ENCODE measurements around the gene OGFOD1.
A peak's percentile ranks its signal among the peaks of the same experiment; 100 is the strongest.
"Not testable (repeated sequence)": the region's sequence is repeated elsewhere in the genome, so short reads cannot be mapped to it uniquely, and the experiment has no call there.

Gene OGFOD1

GRCh38 chr16:56481468-56482122 is 30.2 kb downstream of the OGFOD1 start:
- peak; percentile 4 for DNase-seq

DNA sequence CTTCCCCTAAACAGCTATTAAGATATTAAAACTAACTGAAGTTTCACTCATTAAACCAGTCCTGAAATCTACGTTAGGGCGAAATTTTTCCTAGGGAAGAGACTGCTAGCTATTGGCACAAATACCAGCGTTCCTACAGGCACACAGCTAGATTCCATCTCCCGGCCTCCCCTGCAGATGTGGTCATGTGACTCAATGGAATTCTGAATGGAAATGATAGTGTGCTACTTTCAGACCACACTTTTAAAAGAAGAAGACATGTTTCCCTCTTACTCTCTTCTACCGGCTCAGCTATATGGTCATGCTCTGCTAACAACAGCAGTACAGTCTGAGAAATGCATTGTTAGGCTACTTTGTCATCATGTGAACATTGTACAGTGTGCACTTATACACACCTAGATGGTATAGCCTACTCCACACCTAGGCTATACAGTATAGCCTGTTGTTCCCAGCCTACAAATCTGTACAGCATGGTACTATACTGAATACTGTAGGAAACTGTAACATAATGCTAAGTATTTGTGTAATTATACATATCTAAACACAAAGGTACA is 31.4 kb downstream of the OGFOD1 start:
- DNase-seq: no peak

DNA sequence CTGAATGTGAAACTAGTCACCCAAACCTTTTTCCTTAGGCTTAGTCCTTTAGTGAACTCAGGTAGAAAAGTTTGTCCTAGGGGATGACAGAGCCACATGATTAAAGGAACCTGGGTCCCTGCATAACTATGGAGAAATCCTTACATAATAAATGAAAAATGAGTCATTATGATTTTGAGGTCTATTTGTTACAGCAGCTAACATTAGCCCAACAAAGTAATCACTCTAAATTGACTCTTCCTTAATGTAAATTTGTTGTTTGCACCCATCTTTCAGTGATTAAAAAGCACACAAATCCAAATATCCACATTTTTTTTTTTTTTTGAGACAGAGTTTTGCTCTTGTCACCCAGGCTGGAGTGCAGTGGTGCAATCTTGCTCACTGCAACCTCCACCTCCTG is 32.0 kb downstream of the OGFOD1 start:
- DNase-seq: no peak

GRCh38 chr16:56488035-56488434 is 36.7 kb downstream of the OGFOD1 start:
- no peak for DNase-seq

DNA sequence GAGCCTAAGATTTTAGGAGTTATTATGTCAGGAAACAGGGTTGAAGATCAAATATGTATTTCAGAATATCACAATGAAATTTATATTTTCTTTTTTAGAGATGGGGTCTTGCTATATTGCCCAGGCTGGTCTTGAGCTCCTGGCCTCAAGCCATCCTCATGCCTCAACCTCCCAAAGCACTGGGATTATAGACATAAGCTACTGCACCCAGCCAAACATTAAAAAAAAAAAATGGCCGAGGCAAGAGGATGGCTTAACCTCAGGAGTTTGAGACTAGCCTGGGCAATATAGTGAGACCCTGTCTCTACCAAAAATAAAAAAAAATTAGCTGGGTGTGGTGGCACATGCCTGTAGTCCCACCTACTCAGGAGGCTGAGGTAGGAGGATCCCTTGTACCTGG is 37.5 kb downstream of the OGFOD1 start:
- not testable (repeated sequence) for DNase-seq

- DNase-seq: no peak
Measured at GRCh38 chr16:56491657-56492261, 40.4 kb downstream of the OGFOD1 start.

GRCh38 chr16:56493126-56493525 is 41.8 kb downstream of the OGFOD1 start:
- DNase-seq: peak; percentile 12

GRCh38 chr16:56493815-56494214 is 42.5 kb downstream of the OGFOD1 start:
- no peak for DNase-seq

DNA sequence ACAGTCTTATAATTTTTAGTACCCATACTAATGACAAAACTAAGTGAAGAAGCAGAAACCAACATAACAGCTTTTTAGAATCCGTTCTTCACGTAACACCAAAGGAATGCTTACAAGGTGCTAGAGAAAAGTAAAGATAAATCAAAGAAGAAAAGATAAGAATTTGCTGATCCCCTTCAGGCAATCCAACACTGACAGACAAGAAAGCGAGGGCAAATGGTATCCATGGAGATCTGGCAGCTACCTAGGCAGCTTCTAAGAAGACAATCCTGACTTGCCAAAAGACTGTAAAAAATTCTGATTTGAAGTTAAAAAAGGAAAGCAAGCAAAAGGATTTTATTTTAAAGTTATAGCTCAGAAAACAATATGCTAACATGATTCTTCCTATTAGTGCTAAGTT is 53.8 kb downstream of the OGFOD1 start:
- no peak for DNase-seq

- DNase-seq: peak; percentile 67
Measured at GRCh38 chr16:56506941-56507340, 55.6 kb downstream of the OGFOD1 start.

GRCh38 chr16:56510544-56510943 is 59.2 kb downstream of the OGFOD1 start:
- DNase-seq: peak; percentile 22

DNA sequence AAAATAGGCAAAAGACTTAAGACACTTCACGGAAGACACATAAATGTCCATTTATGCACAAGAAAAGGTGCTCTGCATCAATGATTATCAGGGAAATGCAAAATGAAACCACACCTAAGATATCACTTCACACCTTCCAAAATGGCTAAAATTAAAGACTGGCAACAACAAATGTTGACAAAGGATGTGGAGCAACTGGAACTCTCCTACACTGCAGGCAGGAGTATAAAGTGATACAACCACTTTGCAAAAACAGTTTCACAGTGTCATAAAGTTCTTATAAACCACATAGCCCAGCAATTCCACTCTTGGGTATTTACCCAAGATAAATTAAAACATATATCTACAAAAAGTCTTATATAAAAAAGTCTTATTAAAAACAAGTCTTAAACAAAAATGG is 60.7 kb downstream of the OGFOD1 start:
- DNase-seq: no peak

DNA sequence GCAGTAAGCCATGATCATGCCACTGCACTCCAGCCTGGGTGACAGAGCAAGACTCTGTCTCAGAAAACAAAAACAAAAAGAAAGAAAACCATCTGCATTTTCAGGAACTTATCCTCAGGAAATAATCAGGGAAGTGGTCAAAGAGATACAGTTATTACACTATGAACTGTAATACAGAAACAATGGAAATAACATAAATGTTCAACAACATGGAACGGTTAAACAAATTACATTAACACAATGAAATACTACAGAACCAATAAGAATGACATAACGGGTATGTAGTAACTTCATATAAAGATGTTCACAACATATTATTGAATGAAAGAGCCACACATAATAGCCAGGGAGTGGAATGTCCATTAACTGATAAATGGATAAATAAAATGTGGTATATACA is 61.7 kb downstream of the OGFOD1 start:
- DNase-seq: no peak

- peak; percentile 59 for DNase-seq
Measured at GRCh38 chr16:56513972-56514371, 62.6 kb downstream of the OGFOD1 start.

- no peak for DNase-seq
Measured at GRCh38 chr16:56514845-56515244, 63.5 kb downstream of the OGFOD1 start.

DNA sequence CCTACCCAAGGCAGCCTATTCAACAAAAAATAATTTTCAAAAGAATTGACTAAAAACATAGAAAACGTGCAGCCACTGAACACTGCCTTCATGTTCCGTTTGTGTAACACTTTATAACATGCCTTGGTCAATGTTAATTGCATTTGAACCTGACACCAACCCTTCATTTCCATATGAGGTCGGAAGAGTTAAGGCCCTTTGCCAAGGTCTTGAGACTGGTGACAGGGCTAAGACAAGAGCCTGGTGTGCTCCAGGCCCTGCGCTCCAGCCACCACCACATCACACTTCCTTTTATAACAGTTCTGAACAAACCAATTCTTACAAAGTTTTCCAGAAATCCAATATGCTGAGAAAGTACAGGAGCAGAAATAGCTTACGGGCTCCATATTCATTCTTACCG is 64.3 kb downstream of the OGFOD1 start:
- no peak for DNase-seq

- no peak for DNase-seq
Measured at GRCh38 chr16:56517206-56517605, 65.9 kb downstream of the OGFOD1 start.

- peak; percentile 5 for DNase-seq
Measured at GRCh38 chr16:56518425-56518824, 67.1 kb downstream of the OGFOD1 start.

GRCh38 chr16:56519459-56520250 is 68.3 kb downstream of the OGFOD1 start, which contains the start of gene BBS2:
BBS2 (minus strand) TSS chr16:56520024; CDS start chr16:56519862, 162 bp downstream.
- DNase-seq: peak; percentile 81

DNA sequence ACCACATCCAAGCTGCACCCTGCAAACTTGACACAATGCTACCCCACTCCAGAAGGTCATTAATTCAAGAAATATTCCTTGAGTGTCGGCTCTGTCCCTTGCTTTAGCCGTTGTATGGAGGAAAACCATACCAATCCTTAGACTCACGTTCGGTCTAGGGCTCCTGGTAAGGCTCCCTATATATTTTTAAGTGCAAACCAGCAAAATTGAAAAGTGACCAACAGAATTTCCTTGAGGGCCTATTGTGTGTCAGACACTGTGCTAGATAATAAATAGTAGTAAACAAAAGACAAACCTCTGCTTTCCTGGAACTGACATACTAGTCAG is 68.9 kb downstream of the OGFOD1 start:
- no peak for DNase-seq

- peak; percentile 86 for DNase-seq
Measured at GRCh38 chr16:56525236-56525635, 73.9 kb downstream of the OGFOD1 start.
